Ovary (tissue), 3 donors: ENCODE measurements around the gene AHRR.

ENCODE experiments used
- EP300 ChIP-seq: sonication (generic); formaldehyde crosslinking; IDR thresholded peaks from one replicate; pipeline ENCODE4 v1.6.1; 2017; ENCODE audit warnings: antibody characterized with exemption
- POLR2A ChIP-seq: fragments of 450-650 bp; IDR thresholded peaks from one replicate; pipeline ENCODE4 v1.6.1; 2017; ENCODE audit warnings: antibody characterized with exemption, mild to moderate bottlenecking, moderate library complexity
- TF ChIP-seq, protein P1 (sequence below), 3 donors: fragments of 450-650 bp in 2 of 3; fragments of 200-600 bp in 1 of 3; IDR thresholded peaks; one replicate each; pipeline versions ENCODE4 v1.5.1 to v1.8.0; 2016 to 2022; ENCODE audit warnings: antibody characterized with exemption in 3 of 3, mild to moderate bottlenecking in 1 of 3
- donor health status: DM: no; HTN: no; CAD: no.

DNA sequence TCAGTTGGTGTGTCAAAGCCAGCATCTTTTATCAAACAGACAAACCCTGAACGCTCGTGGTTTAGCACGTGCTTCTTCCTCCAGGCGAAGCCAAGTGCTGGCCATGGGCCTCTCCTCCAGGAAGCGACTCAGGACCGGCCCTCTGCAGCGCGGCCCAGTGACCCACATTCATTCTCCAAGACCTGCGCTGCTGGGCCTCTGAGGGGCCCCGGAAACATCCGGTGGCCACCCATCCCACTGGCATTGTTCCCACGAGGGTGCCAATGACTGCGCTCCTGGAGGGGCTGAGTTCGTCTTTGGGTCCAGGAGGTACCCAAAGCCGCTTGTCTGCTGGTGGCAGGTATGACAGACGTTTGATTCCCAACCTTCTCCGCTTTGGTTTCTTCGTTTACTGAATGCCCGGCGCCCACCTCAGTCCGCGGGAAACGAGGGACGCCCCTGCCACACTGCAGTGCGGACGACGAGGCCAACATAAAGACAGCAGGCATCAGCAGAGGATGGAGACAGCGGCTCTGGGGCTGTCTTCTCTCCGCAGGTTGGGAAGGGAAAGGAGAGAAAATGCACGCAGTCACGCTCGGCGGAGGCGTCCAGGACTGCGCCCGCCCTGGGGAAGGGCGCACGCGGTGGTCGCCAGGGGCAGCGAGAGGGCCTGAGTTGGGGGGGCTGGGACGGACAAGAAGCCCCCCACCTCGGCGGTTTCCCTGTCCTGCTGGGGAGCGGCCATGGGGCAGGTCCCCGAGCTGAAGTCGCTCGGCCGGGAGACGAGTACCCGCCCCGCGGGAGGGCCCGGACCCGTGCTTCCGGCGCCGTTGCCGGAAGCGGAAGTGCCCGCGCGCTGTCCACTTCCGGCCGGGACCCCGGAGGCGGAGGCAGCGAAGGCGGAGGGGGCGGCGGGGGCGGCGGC lies 121.1 kb downstream of the AHRR start, which contains the start of gene EXOC3:
- TF ChIP-seq, protein P1, sequence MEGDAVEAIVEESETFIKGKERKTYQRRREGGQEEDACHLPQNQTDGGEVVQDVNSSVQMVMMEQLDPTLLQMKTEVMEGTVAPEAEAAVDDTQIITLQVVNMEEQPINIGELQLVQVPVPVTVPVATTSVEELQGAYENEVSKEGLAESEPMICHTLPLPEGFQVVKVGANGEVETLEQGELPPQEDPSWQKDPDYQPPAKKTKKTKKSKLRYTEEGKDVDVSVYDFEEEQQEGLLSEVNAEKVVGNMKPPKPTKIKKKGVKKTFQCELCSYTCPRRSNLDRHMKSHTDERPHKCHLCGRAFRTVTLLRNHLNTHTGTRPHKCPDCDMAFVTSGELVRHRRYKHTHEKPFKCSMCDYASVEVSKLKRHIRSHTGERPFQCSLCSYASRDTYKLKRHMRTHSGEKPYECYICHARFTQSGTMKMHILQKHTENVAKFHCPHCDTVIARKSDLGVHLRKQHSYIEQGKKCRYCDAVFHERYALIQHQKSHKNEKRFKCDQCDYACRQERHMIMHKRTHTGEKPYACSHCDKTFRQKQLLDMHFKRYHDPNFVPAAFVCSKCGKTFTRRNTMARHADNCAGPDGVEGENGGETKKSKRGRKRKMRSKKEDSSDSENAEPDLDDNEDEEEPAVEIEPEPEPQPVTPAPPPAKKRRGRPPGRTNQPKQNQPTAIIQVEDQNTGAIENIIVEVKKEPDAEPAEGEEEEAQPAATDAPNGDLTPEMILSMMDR (IDR thresholded peaks at IDR 0.05), result no peak
- peak; percentile 43 for TF ChIP-seq POLR2A
- no peak for TF ChIP-seq EP300
